HL-60 (cell line): ENCODE results near the gene CACNG3.

Source experiments
- GABPA ChIP-seq: IDR thresholded peaks from 2 replicates; pipeline ENCODE4 v1.6.1; 2012; ENCODE audit warnings: low read depth
- POLR2AphosphoS5 ChIP-seq: IDR thresholded peaks from 2 replicates; pipeline ENCODE4 v1.6.1; 2012; ENCODE audit warnings: low read depth
- TF ChIP-seq, protein P1 (sequence below): IDR thresholded peaks from one replicate; pipeline ENCODE4 v1.5.1; 2011; ENCODE audit warnings: low read length, control low read depth, inconsistent platforms; ENCODE audit not compliant: insufficient read depth

GRCh38 chr16:24270721-24271442, 14.7 kb downstream of the CACNG3 start:
- TF ChIP-seq POLR2AphosphoS5 = no peak
- TF ChIP-seq, protein P1, sequence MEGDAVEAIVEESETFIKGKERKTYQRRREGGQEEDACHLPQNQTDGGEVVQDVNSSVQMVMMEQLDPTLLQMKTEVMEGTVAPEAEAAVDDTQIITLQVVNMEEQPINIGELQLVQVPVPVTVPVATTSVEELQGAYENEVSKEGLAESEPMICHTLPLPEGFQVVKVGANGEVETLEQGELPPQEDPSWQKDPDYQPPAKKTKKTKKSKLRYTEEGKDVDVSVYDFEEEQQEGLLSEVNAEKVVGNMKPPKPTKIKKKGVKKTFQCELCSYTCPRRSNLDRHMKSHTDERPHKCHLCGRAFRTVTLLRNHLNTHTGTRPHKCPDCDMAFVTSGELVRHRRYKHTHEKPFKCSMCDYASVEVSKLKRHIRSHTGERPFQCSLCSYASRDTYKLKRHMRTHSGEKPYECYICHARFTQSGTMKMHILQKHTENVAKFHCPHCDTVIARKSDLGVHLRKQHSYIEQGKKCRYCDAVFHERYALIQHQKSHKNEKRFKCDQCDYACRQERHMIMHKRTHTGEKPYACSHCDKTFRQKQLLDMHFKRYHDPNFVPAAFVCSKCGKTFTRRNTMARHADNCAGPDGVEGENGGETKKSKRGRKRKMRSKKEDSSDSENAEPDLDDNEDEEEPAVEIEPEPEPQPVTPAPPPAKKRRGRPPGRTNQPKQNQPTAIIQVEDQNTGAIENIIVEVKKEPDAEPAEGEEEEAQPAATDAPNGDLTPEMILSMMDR = no peak
- no peak for TF ChIP-seq GABPA
